Measurements from ENCODE around the gene MAGEA2B.
"Not testable (repeated sequence)": the region's sequence is repeated elsewhere in the genome, so short reads cannot be mapped to it uniquely, and the experiment has no call there.

The MAGEA2B gene

GRCh38 chrX:152759544-152759943, 45.1 kb downstream of the MAGEA2B start:
- DNase-seq, result not testable (repeated sequence)

- DNase-seq, result not testable (repeated sequence)
Observed at GRCh38 chrX:152761582-152761981, 47.2 kb downstream of the MAGEA2B start.

- DNase-seq, result not testable (repeated sequence)
Observed at GRCh38 chrX:152766562-152766961, 52.1 kb downstream of the MAGEA2B start.
